IgD-negative memory B cell (primary cell): ENCODE data around the gene HDHD2. TPM values are rescaled to one million over a fixed set of nuclear protein-coding genes. Genes with fewer than 3 reads are reported as not detected.
A peak's percentile ranks its signal among the peaks of the same experiment; 100 is the strongest.

Experiments
- H3K27ac Mint-ChIP-seq, 3 donors: one replicate each; pipeline ENCODE4 v1.8.0; 2020 to 2022; ENCODE audit warnings: mild to moderate bottlenecking in 3 of 3, mixed read lengths in 3 of 3, moderate library complexity in 1 of 3
- H3K27me3 Mint-ChIP-seq: one replicate; pipeline ENCODE4 v1.8.0; 2021; ENCODE audit warnings: mixed read lengths
- H3K36me3 Mint-ChIP-seq: one replicate; pipeline ENCODE4 v1.8.0; 2020; ENCODE audit warnings: mild to moderate bottlenecking, mixed read lengths
- H3K4me1 Mint-ChIP-seq, 3 donors: one replicate each; pipeline ENCODE4 v1.8.0; 2020 to 2022; ENCODE audit warnings: mixed read lengths in 3 of 3, mild to moderate bottlenecking in 1 of 3
- H3K4me3 Mint-ChIP-seq, 4 donors: one replicate each; pipeline ENCODE4 v1.8.0; 2020 to 2022; ENCODE audit warnings: mild to moderate bottlenecking in 4 of 4, mixed read lengths in 4 of 4, moderate library complexity in 3 of 4
- H3K9me3 Mint-ChIP-seq, 3 donors: one replicate each; pipeline ENCODE4 v1.8.0; 2020 to 2021; ENCODE audit warnings: mixed read lengths in 3 of 3, mild to moderate bottlenecking in 1 of 3
- polyA plus RNA-seq: library from polyadenylated mRNA; unstranded; fragments of 300-500 nt; fragmentation: Illumina TruSeq; gene quantifications from one replicate; pipeline ENCODE4 v1.2.3, GENCODE V29; 2021

HDHD2 gene
- polyA plus RNA-seq, 1 donor from 2014 or later, result 46.7 TPM

DNA sequence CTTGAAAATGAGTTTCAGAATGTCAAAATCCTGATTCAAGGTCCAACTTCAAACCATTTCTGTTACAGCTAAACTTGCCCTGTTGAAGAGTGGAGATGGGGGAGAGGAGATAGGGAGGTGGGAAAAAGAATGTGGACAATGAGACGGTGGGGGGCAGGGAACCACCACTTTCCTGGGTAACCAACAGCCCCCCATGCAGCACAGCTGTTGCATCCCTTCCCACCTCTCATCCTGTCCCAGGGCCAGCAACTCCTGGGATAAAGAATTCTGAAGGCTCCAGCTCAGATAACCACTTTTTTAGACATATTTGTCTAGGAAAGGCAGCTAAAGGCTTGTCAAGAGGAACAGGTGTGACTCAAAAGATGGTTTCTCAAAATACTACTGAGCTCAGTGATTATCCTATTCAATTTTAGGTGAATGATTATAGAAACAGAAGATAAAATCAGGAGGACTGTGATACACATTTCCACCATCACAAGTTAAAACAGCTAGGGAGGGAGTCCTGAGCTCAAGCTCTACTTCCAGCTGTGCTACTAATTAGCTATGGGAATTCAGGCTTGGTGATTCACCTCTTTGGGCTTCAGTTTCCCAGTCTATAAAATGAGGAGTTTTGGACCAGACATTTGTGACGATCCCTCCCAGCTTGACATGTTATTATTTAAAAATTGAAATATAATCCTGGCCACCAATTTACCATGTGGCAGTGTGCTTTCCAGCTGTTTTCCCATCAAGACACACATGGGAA is 36.3 kb downstream of the HDHD2 start:
- peaks cover 2% of the 10 kb centered on the region for H3K36me3 Mint-ChIP-seq
- no peak overlapping the region for H3K4me3 Mint-ChIP-seq
- no peaks in the 10 kb centered on the region for H3K27me3 Mint-ChIP-seq
- H3K27ac Mint-ChIP-seq, result no peak overlapping the region
- H3K4me1 Mint-ChIP-seq, result no peaks in the 10 kb centered on the region
- no peaks in the 10 kb centered on the region for H3K9me3 Mint-ChIP-seq

DNA sequence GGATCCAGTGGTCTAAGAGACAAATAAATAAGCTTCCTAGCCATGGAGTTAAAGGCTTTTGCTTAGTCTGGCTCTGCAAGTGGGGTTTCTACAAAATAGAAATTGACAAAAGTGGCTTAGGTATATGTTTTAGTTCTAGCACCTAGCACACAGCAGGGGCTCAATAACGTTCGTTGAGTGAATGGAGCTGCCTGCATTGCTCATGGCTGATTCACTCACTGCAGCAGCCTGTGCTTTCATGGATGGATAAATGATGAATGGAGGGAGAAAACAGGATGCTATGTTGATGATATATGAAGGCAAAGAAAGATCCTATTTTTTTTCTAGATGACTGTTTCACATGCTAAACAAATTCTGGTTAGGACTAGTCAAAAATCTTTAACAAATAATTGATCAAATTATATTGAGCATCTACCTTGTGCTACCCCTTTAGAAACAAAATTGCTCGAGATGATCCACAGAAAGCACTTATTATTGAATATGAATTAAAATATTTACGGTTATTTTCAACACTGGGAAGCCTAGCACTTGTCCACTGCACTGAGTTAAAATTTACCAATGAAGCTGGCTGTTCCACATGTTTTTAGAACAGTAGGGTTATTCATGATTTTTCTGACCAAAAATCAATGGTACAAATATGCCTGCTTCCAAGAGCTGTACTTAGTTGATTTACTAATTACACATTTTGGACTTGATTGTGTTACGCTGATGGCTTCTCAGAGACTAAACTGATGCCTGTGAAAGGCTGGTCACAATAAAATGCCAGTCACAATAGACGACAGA is 39.6 kb downstream of the HDHD2 start:
- no peak overlapping the region for H3K27ac Mint-ChIP-seq
- H3K4me1 Mint-ChIP-seq, result no peaks in the 10 kb centered on the region
- no peaks in the 10 kb centered on the region for H3K27me3 Mint-ChIP-seq
- no peak overlapping the region for H3K4me3 Mint-ChIP-seq
- no peaks in the 10 kb centered on the region for H3K9me3 Mint-ChIP-seq
- peaks cover 1% of the 10 kb centered on the region for H3K36me3 Mint-ChIP-seq

DNA sequence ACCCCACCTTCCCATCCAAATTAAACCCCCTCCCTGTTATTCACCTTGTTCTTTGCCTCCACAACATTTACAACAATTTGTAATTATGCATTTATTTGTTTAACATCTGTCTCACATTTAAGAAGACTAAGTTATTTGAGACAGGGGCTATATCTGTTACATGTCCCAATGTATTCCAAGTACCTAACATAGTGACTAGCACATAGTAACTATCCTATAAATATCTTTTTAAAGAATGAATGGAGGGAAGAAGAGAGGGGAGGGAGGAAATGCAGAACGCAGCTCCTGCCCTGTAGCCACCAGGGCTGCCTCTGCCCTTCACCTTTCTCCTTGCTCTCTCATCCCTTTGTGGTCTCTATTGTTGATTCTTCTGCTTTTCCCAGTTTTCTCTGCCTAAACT is 40.6 kb downstream of the HDHD2 start:
- no peak overlapping the region for H3K4me3 Mint-ChIP-seq
- H3K4me1 Mint-ChIP-seq, result no peaks in the 10 kb centered on the region
- peaks cover 1% of the 10 kb centered on the region for H3K36me3 Mint-ChIP-seq
- no peaks in the 10 kb centered on the region for H3K27me3 Mint-ChIP-seq
- H3K9me3 Mint-ChIP-seq, result no peaks in the 10 kb centered on the region
- peak overlapping the region in 1 of 3 donors; percentile 31 for H3K27ac Mint-ChIP-seq

DNA sequence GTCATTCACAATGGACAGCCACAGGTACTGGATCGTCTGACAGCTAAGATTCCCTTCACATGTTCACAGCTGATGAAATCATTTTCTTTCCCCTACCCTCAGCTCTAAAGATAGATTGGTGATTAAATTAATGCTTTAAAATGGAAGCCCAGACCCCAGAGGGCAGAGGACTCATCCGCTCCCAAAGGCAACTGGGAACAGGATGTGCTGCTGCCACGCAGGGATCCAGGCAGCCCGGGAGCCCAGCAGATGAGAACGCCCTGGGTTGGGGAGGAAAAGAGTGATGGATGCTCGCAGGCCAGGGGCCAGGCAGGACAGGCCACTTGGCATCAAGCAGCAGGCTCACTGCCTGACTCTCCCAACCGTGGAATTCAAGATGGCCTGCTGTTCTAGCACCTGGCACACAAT is 41.3 kb downstream of the HDHD2 start:
- Mint-ChIP-seq H3K4me1 (no peaks in the 10 kb centered on the region), H3K4me3 (no peak overlapping the region), H3K27ac (peak overlapping the region in 1 of 3 donors; percentile 31), H3K27me3 (no peaks in the 10 kb centered on the region), H3K36me3 (peaks cover 1% of the 10 kb centered on the region), H3K9me3 (no peaks in the 10 kb centered on the region)

DNA sequence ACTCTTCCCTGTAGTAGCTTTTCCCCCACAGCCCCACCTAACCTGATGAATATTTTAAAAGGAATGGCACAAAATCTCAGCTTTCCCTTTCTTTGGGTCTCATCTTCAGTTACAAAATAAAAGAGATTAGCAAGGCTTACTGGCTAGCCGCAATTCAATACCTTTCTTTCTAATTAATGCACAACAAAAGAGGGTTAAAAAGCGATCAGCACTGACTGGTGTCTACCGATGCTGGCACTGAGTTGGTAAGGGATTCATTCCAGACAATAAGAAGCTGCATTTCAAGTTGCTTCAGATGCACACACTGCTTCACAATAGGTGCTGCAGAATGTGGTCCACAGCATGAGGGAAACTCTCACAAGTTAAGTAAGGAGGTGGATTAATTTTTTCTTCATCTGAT is 41.9 kb downstream of the HDHD2 start:
- Mint-ChIP-seq H3K36me3 (peaks cover 3% of the 10 kb centered on the region), H3K27ac (no peak overlapping the region)

DNA sequence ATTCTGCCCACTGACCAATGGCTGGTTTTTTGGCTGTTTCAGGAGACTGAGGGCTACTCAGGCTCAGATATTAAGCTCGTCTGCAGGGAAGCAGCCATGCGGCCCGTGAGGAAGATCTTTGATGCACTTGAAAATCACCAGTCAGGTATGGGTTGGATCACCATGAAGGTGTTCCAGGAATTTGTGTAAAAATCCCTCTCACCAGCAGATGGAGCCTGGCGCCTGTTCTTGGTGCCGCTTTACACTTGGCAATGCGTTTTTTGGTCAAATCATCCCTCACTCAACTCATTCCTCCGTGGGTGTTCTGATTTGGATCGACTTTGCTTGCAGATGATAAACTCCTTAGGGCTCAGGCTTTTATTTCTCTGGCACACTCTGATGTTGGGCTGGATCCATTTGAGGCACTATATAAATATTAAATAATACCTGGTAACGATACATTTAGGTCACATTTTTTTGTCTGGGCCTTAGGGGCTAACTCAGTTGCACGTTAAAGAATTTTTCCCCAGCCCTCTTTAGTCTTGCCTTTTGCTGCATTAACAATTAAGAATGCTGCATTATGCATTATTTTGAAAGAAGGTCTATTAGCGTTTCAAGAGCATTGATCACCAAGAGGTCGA is 50.0 kb downstream of the HDHD2 start:
- Mint-ChIP-seq H3K4me1 (peaks cover 0 to 5% (median 3%) of the 10 kb centered on the region in 3 donors), H3K4me3 (no peak overlapping the region), H3K36me3 (peaks cover 4% of the 10 kb centered on the region), H3K27me3 (no peaks in the 10 kb centered on the region), H3K9me3 (no peaks in the 10 kb centered on the region), H3K27ac (no peak overlapping the region)

More for the DNA sequence above, 41.9 kb downstream of the HDHD2 start:
- Mint-ChIP-seq H3K9me3 (no peaks in the 10 kb centered on the region), H3K4me1 (peaks cover 0 to 1% (median 0%) of the 10 kb centered on the region in 3 donors), H3K27me3 (no peaks in the 10 kb centered on the region), H3K4me3 (no peak overlapping the region)

DNA sequence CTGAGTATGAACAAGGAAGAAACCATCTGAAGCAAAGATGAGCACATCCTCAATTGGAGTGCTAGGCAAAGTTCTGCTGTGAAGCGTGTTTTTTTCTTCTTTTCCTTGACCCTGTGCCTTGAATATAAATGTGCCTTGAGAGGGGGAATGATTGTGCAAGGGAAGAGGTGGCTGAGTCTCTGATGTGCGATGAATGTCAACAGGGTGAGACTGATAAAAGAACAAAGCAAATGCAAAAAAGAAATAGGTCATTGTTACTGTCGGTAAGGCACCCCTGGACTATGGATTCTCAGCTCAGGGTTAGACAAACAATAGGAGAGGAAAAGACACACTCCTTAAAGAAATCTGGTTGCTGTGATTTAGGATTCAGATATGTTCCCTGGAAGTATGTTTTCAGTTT is 54.5 kb downstream of the HDHD2 start:
- Mint-ChIP-seq H3K27ac (no peak overlapping the region), H3K9me3 (no peaks in the 10 kb centered on the region), H3K4me1 (peaks cover 0 to 8% (median 2%) of the 10 kb centered on the region in 3 donors), H3K27me3 (no peaks in the 10 kb centered on the region), H3K36me3 (peaks cover 3% of the 10 kb centered on the region), H3K4me3 (no peak overlapping the region)

DNA sequence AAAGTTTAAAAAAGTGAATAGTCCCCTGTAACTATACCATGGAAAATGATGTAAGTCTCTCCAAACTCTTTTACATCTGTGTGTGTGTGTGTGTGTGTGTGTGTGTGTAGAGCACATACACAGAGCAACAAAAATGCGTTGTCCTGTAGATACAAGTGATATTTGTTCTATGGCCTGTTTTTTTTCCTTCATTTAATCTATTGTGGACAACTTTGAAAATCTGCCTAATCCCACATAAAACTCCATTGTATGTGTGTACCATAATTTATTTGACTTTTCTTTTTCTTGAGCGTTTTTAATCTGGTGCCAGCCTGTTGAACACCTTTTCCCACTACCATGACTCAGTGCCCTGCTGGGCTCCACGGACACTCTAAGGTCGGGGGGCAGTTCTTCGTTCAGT is 62.6 kb downstream of the HDHD2 start:
- Mint-ChIP-seq H3K27me3 (no peaks in the 10 kb centered on the region), H3K36me3 (peaks cover 11% of the 10 kb centered on the region), H3K9me3 (no peaks in the 10 kb centered on the region), H3K27ac (no peak overlapping the region), H3K4me3 (no peak overlapping the region), H3K4me1 (no peaks in the 10 kb centered on the region)

DNA sequence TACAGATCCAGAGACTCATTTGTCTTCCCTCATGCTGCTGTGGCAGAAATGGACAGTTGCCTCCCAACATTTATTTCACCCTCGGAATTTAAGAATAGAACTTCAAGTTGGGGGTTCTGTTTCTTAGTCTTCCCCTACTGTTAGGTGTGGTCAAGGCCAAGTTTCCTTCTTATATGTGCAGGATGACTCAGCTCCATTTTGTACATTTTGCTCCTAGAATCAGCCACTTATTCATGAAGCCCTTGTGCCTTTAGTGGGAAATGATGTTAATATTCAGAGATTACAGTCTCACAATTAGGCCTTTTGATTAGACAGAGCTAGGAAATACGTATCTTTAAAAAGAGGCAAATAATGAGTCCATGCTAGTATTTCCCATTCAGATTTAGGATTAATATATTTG is 68.7 kb downstream of the HDHD2 start:
- no peaks in the 10 kb centered on the region for H3K4me1 Mint-ChIP-seq
- no peaks in the 10 kb centered on the region for H3K27me3 Mint-ChIP-seq
- H3K9me3 Mint-ChIP-seq, result peaks cover 0 to 1% (median 0%) of the 10 kb centered on the region in 3 donors
- no peak overlapping the region for H3K27ac Mint-ChIP-seq
- H3K4me3 Mint-ChIP-seq, result no peak overlapping the region
- peaks cover 10% of the 10 kb centered on the region for H3K36me3 Mint-ChIP-seq

DNA sequence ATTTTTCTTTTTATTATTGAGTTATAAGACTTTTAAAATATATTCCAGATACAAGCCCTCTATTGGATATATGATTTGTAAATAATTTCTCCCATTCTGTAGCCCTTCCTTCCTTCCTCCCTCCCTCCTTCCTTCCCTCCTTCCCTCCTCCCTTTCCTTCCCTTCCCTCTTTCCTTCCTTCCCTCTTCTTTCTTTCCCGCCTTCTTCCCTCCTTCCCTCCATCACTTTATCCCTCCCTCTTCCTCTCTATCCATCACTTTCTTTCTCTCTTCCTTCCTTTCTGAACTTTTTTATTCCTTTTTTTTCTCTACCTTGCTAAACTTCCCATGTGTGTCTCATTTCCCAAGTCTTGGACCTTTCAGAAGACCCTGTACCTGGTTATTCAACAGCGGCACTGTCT is 69.4 kb downstream of the HDHD2 start:
- H3K4me3 Mint-ChIP-seq, result no peak overlapping the region
- peaks cover 0 to 1% (median 0%) of the 10 kb centered on the region in 3 donors for H3K9me3 Mint-ChIP-seq
- H3K36me3 Mint-ChIP-seq, result peaks cover 8% of the 10 kb centered on the region
- no peak overlapping the region for H3K27ac Mint-ChIP-seq
- H3K4me1 Mint-ChIP-seq, result no peaks in the 10 kb centered on the region
- no peaks in the 10 kb centered on the region for H3K27me3 Mint-ChIP-seq

DNA sequence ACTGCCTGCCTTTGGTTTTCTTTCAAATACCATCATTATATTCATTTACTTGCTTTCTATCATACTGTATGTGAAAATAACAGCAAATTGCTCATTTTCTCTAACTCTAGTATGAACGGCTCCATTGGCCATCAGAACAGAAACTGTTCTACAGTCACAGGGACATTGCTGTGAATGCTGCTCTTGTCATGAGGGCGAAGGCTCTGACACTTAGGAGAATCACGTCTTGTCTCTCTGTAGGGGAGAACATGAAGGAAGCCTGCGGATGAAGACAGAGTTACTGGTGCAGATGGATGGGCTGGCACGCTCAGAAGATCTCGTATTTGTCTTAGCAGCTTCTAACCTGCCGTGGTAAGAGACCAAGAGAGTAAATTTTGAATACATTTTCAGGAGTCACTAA is 73.2 kb downstream of the HDHD2 start:
- H3K36me3 Mint-ChIP-seq, result peaks cover 5% of the 10 kb centered on the region

DNA sequence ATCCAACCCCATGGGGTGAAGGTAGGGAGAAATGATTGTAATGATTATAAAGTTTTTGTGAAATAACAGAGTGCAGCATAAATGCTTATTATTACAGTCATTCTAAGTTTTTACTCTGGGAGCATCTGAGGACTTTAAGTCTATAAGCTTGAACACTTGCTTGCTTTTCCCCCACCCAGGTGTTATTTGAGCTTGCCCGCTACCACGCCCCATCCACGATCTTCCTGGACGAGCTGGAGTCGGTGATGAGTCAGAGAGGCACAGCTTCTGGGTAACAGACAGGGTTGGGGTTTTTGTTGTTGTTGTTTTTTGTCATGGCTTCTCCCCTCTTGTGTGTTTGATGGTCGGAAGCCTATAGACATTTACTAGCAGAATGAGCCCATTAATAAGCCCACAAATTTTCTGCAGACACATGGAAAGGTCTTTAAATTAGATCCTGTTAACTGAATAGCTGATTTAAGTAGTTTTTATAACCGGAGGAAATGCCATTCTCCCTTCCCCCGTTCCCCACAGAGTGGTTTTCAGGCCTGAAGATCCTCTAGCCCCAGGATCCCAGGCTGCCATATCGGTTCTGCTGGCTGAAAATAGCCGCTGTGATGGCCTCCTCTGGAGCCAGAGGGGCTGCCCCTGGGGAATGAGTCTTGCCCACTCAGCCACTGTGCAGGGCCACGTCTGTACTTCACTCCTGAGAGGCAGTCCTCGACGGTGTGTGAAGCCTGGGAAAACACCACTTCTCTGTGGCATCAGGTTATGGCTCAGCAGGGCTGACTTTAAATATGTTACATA is 75.0 kb downstream of the HDHD2 start:
- H3K36me3 Mint-ChIP-seq, result peaks cover 4% of the 10 kb centered on the region
- H3K27ac Mint-ChIP-seq, result no peak overlapping the region
- H3K27me3 Mint-ChIP-seq, result no peaks in the 10 kb centered on the region
- peak overlapping the region in 1 of 4 donors; percentile 19 for H3K4me3 Mint-ChIP-seq
- H3K9me3 Mint-ChIP-seq, result no peaks in the 10 kb centered on the region
- H3K4me1 Mint-ChIP-seq, result no peaks in the 10 kb centered on the region

More for the DNA sequence above, 73.2 kb downstream of the HDHD2 start:
- peaks cover 0 to 1% (median 0%) of the 10 kb centered on the region in 3 donors for H3K9me3 Mint-ChIP-seq
- no peak overlapping the region for H3K4me3 Mint-ChIP-seq
- H3K27ac Mint-ChIP-seq, result no peak overlapping the region
- no peaks in the 10 kb centered on the region for H3K27me3 Mint-ChIP-seq
- no peaks in the 10 kb centered on the region for H3K4me1 Mint-ChIP-seq

DNA sequence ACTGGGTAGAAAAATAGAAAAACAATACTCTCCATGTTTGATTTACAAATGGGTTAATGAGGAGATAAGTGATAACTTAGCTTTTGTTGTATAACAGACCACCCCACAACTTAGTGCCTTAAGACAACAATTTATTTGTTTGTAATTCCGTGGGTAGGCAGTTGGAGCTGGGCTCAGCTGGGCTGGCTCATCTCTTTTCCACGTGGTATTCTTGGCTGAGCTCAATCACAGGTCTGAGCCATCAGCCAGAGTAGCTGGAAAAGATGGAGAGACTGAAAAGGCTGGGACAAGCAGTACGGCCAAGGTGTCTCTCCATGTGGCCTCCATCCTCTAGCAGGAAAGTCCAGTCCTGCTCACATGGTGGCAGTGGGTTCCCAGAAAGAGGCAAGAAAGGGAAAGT is 82.7 kb downstream of the HDHD2 start:
- H3K4me1 Mint-ChIP-seq, result no peaks in the 10 kb centered on the region

DNA sequence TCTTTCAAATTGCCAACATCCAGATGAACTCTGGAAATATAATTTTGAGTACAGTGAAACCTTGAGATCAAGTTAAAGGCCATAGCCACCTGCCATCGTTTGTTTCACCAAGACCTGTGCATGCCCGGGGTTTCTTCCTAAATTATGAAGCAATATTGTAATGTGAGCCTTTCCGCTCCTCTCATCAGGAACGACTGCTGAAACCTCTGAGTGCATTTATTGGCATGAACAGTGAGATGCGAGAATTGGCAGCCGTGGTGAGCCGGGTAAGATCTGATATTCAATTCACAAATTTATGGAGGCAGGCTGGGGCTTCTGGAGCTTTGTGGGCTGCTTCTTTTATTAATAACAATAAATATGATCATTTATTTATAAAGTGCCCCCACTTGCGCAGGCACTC is 87.2 kb downstream of the HDHD2 start:
- Mint-ChIP-seq H3K9me3 (peaks cover 0 to 2% (median 2%) of the 10 kb centered on the region in 3 donors), H3K4me1 (no peaks in the 10 kb centered on the region), H3K27me3 (peaks cover 4% of the 10 kb centered on the region), H3K4me3 (no peak overlapping the region), H3K36me3 (peaks cover 4% of the 10 kb centered on the region), H3K27ac (no peak overlapping the region)

More for the DNA sequence above, 82.7 kb downstream of the HDHD2 start:
- Mint-ChIP-seq H3K4me3 (no peak overlapping the region), H3K36me3 (no peaks in the 10 kb centered on the region), H3K27ac (no peak overlapping the region), H3K27me3 (peaks cover 4% of the 10 kb centered on the region), H3K9me3 (peaks cover 0 to 2% (median 0%) of the 10 kb centered on the region in 3 donors)

DNA sequence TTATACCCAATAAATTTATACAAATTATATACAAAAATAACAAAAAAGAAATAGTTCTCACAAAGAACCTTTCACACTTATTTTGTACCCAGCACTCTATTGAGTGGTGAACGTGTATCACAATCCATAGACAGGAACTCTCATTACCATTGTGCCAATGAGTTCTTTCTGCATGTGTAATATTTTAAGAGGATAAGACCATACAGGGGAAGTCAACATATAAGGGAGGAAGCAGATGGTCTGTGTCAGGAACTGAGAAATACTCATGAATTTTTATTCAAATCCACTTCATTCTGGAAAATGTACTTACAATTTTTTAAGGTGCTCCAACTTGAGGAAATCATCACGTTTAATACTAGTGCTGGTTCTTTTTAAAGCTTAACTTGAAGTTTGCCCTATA is 87.8 kb downstream of the HDHD2 start:
- peaks cover 0 to 2% (median 1%) of the 10 kb centered on the region in 3 donors for H3K9me3 Mint-ChIP-seq
- no peak overlapping the region for H3K27ac Mint-ChIP-seq
- peaks cover 4% of the 10 kb centered on the region for H3K36me3 Mint-ChIP-seq
- H3K4me1 Mint-ChIP-seq, result no peaks in the 10 kb centered on the region
- peaks cover 4% of the 10 kb centered on the region for H3K27me3 Mint-ChIP-seq
- H3K4me3 Mint-ChIP-seq, result no peak overlapping the region
